ENCODE data around the gene IRAK1.

DNA sequence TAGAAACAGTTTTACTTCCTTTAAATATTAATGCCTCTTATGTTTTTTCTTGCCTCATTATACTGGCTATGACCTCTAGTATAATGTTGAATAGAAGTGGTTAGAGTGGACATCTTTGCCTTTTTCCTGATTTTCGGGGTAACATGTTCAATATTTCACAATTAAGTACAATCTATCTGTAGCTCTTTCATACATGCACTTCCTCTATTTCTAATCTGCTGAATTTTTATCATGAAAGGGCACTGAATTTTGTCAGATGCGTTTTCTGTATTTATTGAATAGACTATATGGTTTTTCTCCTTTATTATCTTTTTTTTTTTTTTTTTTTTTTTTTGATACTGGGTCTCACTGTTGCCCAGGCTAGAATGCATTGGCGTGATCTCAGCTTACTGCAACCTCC is 48.9 kb upstream of the IRAK1 start:
- TF ChIP-seq, protein P1, sequence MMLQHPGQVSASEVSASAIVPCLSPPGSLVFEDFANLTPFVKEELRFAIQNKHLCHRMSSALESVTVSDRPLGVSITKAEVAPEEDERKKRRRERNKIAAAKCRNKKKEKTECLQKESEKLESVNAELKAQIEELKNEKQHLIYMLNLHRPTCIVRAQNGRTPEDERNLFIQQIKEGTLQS (IDR thresholded peaks at IDR 0.05; ENCODE audit: borderline replicate concordance, extremely low read depth, low read depth, low read length) = no peak
- TF ChIP-seq, protein P2, sequence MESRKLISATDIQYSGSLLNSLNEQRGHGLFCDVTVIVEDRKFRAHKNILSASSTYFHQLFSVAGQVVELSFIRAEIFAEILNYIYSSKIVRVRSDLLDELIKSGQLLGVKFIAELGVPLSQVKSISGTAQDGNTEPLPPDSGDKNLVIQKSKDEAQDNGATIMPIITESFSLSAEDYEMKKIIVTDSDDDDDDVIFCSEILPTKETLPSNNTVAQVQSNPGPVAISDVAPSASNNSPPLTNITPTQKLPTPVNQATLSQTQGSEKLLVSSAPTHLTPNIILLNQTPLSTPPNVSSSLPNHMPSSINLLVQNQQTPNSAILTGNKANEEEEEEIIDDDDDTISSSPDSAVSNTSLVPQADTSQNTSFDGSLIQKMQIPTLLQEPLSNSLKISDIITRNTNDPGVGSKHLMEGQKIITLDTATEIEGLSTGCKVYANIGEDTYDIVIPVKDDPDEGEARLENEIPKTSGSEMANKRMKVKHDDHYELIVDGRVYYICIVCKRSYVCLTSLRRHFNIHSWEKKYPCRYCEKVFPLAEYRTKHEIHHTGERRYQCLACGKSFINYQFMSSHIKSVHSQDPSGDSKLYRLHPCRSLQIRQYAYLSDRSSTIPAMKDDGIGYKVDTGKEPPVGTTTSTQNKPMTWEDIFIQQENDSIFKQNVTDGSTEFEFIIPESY (IDR thresholded peaks at IDR 0.05) = no peak
- TF ChIP-seq MXI1 (IDR thresholded peaks at IDR 0.05; ENCODE audit: low read depth, low read length) (no peak), TAF1 (IDR thresholded peaks at IDR 0.05; ENCODE audit: borderline replicate concordance, low read depth, low read length) (no peak), SMC3 (IDR thresholded peaks at IDR 0.05; ENCODE audit: borderline replicate concordance, low read length) (no peak), HCFC1 (IDR thresholded peaks at IDR 0.05; ENCODE audit: low read length) (no peak), RCOR1 (conservative IDR thresholded peaks at IDR 0.05; ENCODE audit: low read depth, low read length) (no peak), RAD21 (IDR thresholded peaks at IDR 0.05; ENCODE audit: insufficient read depth, low read depth, low read length) (no peak)
- TF ChIP-seq, protein P3, sequence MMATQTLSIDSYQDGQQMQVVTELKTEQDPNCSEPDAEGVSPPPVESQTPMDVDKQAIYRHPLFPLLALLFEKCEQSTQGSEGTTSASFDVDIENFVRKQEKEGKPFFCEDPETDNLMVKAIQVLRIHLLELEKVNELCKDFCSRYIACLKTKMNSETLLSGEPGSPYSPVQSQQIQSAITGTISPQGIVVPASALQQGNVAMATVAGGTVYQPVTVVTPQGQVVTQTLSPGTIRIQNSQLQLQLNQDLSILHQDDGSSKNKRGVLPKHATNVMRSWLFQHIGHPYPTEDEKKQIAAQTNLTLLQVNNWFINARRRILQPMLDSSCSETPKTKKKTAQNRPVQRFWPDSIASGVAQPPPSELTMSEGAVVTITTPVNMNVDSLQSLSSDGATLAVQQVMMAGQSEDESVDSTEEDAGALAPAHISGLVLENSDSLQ (IDR thresholded peaks at IDR 0.05) = no peak
- TF ChIP-seq, protein P4, sequence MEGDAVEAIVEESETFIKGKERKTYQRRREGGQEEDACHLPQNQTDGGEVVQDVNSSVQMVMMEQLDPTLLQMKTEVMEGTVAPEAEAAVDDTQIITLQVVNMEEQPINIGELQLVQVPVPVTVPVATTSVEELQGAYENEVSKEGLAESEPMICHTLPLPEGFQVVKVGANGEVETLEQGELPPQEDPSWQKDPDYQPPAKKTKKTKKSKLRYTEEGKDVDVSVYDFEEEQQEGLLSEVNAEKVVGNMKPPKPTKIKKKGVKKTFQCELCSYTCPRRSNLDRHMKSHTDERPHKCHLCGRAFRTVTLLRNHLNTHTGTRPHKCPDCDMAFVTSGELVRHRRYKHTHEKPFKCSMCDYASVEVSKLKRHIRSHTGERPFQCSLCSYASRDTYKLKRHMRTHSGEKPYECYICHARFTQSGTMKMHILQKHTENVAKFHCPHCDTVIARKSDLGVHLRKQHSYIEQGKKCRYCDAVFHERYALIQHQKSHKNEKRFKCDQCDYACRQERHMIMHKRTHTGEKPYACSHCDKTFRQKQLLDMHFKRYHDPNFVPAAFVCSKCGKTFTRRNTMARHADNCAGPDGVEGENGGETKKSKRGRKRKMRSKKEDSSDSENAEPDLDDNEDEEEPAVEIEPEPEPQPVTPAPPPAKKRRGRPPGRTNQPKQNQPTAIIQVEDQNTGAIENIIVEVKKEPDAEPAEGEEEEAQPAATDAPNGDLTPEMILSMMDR (IDR thresholded peaks at IDR 0.05 in 2 of 3, conservative IDR thresholded peaks at IDR 0.05 in 1 of 3; ENCODE audit: control insufficient read depth in 2 of 3, extremely low read depth in 1 of 3, insufficient read depth in 1 of 3, low read depth in 3 of 3, low read length in 3 of 3) = no peak
